Progenitor cell of endocrine pancreas (in vitro differentiated cells): ENCODE results near the gene VARS2. TPM values are rescaled to one million over a fixed set of nuclear protein-coding genes. Genes with fewer than 3 reads are reported as not detected.
"Not testable (repeated sequence)": the region's sequence is repeated elsewhere in the genome, so short reads cannot be mapped to it uniquely, and the experiment has no call there.

ENCODE experiments used
- DNase-seq: peaks from one replicate; pipeline ENCODE4 v3.0.0; 2021; ENCODE audit warnings: low spot score; ENCODE audit not compliant: unreplicated experiment
- H3K27ac Mint-ChIP-seq: 2 replicates; pipeline ENCODE4 v1.8.0; 2021; ENCODE audit warnings: mild to moderate bottlenecking, moderate library complexity, mixed read lengths
- H3K27me3 Mint-ChIP-seq: 2 replicates; pipeline ENCODE4 v1.8.0; 2021; ENCODE audit warnings: mixed read lengths
- H3K36me3 Mint-ChIP-seq: 2 replicates; pipeline ENCODE4 v1.8.0; 2022; ENCODE audit warnings: mixed read lengths; ENCODE audit not compliant: insufficient read depth
- H3K4me1 Mint-ChIP-seq: 2 replicates; pipeline ENCODE4 v1.8.0; 2021; ENCODE audit warnings: low read depth, mixed read lengths
- H3K4me3 Mint-ChIP-seq: 2 replicates; pipeline ENCODE4 v1.8.0; 2021; ENCODE audit warnings: low read depth, mild to moderate bottlenecking, moderate library complexity, mixed read lengths
- H3K9me3 Mint-ChIP-seq: 2 replicates; pipeline ENCODE4 v1.8.0; 2021; ENCODE audit warnings: low read depth, mixed read lengths
- total RNA-seq: library from RNA; stranded (reverse); gene quantifications from 2 replicates; pipeline ENCODE4 v1.2.1, GENCODE V29; 2021
- TF ChIP-seq, protein P1 (sequence below): fragments of 200-600 bp; sonication (generic); IDR thresholded peaks from one replicate; pipeline ENCODE4 v1.5.0; 2021; ENCODE audit warnings: antibody characterized with exemption, mild to moderate bottlenecking; ENCODE audit not compliant: unreplicated experiment

Gene VARS2
- total RNA-seq, 1 donor from 2014 or later: 58.0 TPM

DNA sequence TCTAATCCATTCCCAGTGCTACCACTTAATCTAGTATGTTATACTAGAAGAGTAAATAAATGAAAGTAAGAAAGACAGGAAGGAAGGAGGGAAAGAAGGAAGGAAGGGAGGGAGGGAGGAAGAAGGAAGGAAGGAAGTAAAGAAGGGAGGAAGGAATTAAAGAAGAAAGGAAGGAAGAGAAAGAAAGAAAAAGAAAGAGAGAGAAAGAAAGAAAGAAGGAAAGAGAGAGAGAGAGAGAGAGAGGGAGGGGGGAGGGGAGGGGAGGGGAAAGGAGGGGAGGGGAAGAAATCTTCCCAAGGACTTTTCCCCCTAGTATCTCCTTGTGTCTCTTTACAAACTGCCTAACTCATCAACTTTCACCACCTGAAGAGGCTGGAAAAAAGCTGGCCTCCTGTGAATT lies 48.7 kb downstream of the VARS2 start:
- Mint-ChIP-seq H3K4me3 (no peak overlapping the region), H3K27ac (no peak overlapping the region), H3K27me3 (peaks cover 41% of the 10 kb centered on the region), H3K36me3 (no peaks in the 10 kb centered on the region), H3K4me1 (no peaks in the 10 kb centered on the region), H3K9me3 (no peaks in the 10 kb centered on the region)
- DNase-seq: no peak
- TF ChIP-seq, protein P1, sequence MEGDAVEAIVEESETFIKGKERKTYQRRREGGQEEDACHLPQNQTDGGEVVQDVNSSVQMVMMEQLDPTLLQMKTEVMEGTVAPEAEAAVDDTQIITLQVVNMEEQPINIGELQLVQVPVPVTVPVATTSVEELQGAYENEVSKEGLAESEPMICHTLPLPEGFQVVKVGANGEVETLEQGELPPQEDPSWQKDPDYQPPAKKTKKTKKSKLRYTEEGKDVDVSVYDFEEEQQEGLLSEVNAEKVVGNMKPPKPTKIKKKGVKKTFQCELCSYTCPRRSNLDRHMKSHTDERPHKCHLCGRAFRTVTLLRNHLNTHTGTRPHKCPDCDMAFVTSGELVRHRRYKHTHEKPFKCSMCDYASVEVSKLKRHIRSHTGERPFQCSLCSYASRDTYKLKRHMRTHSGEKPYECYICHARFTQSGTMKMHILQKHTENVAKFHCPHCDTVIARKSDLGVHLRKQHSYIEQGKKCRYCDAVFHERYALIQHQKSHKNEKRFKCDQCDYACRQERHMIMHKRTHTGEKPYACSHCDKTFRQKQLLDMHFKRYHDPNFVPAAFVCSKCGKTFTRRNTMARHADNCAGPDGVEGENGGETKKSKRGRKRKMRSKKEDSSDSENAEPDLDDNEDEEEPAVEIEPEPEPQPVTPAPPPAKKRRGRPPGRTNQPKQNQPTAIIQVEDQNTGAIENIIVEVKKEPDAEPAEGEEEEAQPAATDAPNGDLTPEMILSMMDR: no peak

DNA sequence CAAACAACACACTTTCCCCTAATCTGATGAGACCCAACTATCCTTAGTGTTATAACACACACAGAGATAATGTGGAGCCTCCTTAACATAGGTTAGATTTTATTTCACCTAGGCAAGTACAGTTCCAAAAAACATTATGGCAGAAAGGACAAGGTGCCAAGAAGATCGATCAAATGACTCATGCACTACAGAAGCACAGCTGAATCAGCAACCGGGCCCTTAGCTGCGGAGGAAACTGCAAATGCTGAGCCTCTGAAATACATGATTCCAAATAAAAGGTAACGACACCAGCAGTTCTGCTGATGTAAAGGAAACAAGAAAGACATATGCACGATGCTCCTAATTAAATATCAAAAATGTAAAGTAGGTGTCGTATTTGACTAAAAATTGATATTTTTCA lies 49.6 kb downstream of the VARS2 start:
- no peaks in the 10 kb centered on the region for H3K9me3 Mint-ChIP-seq
- H3K4me1 Mint-ChIP-seq: no peaks in the 10 kb centered on the region
- peaks cover 34% of the 10 kb centered on the region for H3K27me3 Mint-ChIP-seq
- no peaks in the 10 kb centered on the region for H3K36me3 Mint-ChIP-seq
- H3K4me3 Mint-ChIP-seq: no peak overlapping the region
- TF ChIP-seq, protein P1: no peak
- DNase-seq: no peak
- H3K27ac Mint-ChIP-seq: no peak overlapping the region

DNA sequence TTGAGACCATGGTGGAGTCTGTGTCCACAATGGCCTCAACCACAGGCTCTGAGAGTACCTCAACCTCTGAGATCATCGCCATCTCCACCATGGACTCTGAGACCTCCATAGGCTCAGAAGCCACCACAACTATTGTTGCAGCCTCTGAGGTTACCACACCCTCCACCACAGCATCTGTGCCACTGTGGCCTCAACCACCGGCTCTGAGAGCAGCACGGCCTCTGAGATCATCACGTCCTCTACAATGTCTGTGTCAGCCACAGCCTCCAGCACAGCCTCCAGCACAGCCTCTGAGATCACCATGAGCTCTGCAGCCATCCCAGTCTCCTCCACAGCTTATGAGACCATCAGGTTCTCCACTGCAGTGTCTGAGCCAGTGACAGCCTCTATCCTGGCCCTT lies 50.0 kb downstream of the VARS2 start:
- no peak overlapping the region for H3K4me3 Mint-ChIP-seq
- H3K4me1 Mint-ChIP-seq: no peaks in the 10 kb centered on the region
- TF ChIP-seq, protein P1: no peak

DNA sequence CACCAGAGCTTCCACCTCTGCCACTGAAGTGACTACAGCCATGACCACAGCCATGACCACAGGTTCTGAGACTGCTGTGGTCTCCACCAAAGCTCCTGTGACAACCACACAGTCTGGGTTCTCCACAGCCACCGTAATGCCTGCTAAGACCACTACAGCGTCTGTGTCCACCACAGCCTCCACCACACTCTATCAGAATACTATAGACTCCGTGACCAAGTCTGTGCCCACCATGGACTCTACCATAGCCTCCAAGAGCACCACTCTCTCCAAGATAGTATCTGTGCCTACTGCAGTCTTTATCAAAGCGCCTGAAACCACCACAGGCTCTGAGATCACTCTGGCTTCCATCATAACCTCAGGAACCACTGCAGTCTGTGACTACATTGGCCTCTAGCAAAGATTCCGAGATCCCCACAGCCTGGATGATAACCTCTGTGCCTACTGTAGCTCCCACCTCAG lies 51.1 kb downstream of the VARS2 start:
- H3K27ac Mint-ChIP-seq: no peak overlapping the region
- DNase-seq: no peak
- TF ChIP-seq, protein P1: no peak
- no peaks in the 10 kb centered on the region for H3K9me3 Mint-ChIP-seq
- no peaks in the 10 kb centered on the region for H3K36me3 Mint-ChIP-seq
- H3K4me3 Mint-ChIP-seq: no peak overlapping the region
- no peaks in the 10 kb centered on the region for H3K4me1 Mint-ChIP-seq
- H3K27me3 Mint-ChIP-seq: peaks cover 31% of the 10 kb centered on the region

More for the DNA sequence above, 50.0 kb downstream of the VARS2 start:
- Mint-ChIP-seq H3K27me3 (peaks cover 32% of the 10 kb centered on the region), H3K27ac (no peak overlapping the region), H3K9me3 (no peaks in the 10 kb centered on the region), H3K36me3 (no peaks in the 10 kb centered on the region)
- DNase-seq: no peak

DNA sequence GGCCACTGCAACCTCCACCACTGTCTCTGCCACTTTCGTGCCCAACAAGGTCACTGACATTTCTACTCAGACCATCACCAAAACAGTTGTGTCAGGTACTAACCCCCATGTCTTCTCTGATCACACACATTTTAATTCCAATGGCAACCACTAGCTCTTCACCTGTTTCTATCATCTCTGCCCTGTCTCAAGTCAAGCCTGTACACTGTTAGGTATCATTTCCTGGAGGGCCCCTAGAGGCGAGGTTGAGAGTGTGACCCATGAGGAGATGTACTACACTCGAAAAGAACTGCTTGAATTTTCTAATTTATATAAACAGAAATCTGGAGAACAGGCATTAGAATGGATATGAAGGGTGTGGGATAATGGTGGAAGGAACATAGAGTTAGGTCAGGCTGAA lies 52.1 kb downstream of the VARS2 start:
- no peaks in the 10 kb centered on the region for H3K36me3 Mint-ChIP-seq
- no peaks in the 10 kb centered on the region for H3K9me3 Mint-ChIP-seq
- no peak overlapping the region for H3K27ac Mint-ChIP-seq
- DNase-seq: no peak
- no peaks in the 10 kb centered on the region for H3K4me1 Mint-ChIP-seq
- TF ChIP-seq, protein P1: no peak
- H3K4me3 Mint-ChIP-seq: no peak overlapping the region
- H3K27me3 Mint-ChIP-seq: peaks cover 29% of the 10 kb centered on the region

DNA sequence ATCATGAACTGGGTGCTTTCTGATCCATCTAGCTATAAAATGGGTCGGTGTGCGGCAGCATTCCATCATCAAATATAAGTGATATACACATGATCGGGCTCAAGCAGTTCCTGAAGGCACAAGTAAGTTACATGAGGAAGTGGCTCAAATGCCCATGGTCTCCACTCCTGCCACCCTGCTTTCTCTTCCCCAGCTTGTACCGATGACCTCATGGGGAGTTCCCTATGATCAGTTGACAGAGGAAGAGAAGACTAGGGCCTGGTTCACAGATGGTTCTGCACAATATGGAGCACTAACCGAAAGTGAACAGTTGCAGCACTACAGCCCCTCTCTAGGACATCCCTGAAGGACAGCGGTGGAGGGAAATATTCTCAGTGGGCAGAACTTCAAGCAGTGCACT lies 55.1 kb downstream of the VARS2 start:
- H3K4me3 Mint-ChIP-seq, DNase-seq, H3K9me3 Mint-ChIP-seq, H3K36me3 Mint-ChIP-seq, H3K4me1 Mint-ChIP-seq, H3K27ac Mint-ChIP-seq: not testable (repeated sequence)
- peaks cover 30% of the 10 kb centered on the region for H3K27me3 Mint-ChIP-seq
